IPS-18c (cell line): Measurements from ENCODE around the gene KDM5A.
"Not testable (repeated sequence)": the region's sequence is repeated elsewhere in the genome, so short reads cannot be mapped to it uniquely, and the experiment has no call there.

Experiments
- H3K4me3 ChIP-seq: 2 replicates; pipeline ENCODE4 v1.7.0; 2013; ENCODE audit warnings: low read depth, mild to moderate bottlenecking, low read length, moderate library complexity; ENCODE audit not compliant: insufficient read depth
- H3K9me3 ChIP-seq: one replicate; pipeline ENCODE4 v1.6.1; 2013; ENCODE audit warnings: mild to moderate bottlenecking, low read length, moderate library complexity; ENCODE audit not compliant: control insufficient read depth, insufficient read depth

Gene KDM5A

DNA sequence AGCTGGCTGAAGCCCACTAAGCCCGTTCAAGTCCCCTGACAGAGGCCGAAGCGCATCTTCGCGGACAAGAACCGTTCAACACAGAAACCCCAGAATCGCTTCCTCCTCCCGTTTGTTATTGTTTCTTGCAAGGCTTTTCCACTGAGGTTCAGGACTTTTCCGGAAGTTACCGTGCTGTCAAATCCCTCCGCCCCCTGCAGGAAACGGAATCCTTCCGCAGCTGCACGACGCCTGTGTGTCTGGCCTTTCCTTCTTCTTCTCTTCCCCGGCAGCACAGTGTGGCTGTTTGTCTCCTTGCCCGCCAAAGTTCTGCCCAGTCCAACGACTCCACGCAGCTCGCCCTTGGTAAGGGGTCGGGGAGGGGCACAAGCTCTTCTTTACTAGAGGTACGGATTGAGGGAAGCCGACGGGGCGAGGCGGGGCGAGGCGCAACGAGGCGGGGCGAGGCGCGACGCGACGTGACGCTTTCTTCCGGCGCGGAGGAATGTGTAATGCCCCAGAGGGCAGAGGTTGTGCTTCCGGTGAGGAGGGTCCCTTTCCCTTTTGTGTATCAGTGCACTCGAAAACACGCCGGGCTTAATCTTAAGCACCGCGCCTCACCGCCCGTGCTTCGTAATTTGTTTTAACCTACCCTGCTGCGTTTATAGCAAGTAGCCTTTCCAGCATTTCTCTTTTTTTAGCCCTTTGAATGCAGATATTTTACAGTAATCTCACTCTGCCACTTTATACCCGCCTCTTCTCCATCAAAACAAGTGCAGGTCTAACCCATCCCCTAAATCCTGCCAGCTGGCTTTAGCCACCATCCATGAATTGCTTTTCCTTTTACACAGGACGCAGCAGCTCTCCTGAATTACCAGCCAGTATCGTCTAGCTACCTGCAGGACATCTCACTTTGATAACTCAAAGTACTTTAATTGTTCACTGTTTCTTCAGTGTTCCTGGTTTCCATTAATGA, at the start of gene KDM5A:
Gene KDM5A (minus strand): TSS at position 179 of the 955 bp plus-strand sequence. CDS start 229 bp downstream, outside the sequence.
- Histone ChIP-seq H3K9me3 (no peaks in the 10 kb centered on the region), H3K4me3 (peak within 1 kb of the TSS; percentile 87)

DNA sequence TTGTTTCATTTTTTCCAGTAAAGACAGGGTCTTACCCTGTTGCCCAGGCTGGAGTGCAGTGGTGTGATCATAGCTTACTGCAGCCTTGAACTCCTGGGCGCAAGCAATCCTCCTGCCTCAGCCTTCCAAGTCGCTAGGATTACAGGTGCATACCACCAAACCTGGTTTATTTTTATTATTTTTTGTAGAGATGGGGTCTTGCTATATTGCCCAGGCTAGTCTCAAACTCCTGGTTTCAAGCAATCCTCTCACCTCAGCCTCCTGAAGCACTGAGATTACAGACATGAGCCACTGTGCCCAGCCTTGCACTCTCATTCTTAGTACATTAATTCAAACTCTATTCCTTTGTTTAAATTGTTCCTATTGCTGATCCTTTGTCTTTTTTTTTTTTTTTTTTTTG, 46.6 kb upstream of the KDM5A start:
- H3K9me3 ChIP-seq, H3K4me3 ChIP-seq: not testable (repeated sequence)

DNA sequence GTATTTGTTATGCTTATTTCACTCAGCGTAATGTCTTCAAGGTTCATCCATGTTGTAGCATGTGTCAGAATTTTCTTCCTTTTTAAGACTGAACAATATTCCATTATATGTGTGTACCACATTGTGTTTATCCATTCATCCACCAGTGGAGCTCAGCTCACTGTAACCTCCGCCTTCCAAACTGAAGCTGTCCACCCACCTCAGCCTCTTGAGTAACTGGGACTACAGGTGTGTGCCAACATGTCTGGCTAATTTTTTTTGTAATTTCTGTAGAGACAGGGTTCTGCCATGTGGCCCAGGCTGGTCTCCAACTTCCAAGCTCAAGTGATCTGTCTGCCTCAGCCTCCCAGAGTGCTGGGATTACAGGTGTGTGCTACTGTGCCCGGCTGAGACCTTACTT, 33.4 kb upstream of the KDM5A start:
- H3K4me3 ChIP-seq = no peak overlapping the region
- no peaks in the 10 kb centered on the region for H3K9me3 ChIP-seq

DNA sequence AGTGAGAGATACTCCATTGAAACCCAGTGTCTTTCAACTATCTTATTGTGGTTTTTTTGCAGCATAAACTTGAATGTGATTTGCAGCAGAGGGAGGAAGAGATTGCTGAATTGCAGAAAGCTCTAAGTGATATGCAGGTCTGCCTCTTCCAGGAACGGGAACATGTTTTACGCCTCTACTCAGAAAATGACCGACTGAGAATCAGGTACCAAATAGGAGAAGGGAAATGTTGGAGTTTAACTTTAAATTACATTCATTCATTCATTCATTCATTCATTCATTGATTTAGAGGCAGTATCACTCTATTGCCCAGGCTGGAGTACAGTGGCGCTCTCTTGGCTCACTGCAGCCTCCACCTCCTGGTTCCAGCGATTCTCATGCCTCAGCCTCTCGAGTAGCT, 29.3 kb upstream of the KDM5A start:
- no peak overlapping the region for H3K4me3 ChIP-seq
- H3K9me3 ChIP-seq = no peaks in the 10 kb centered on the region

DNA sequence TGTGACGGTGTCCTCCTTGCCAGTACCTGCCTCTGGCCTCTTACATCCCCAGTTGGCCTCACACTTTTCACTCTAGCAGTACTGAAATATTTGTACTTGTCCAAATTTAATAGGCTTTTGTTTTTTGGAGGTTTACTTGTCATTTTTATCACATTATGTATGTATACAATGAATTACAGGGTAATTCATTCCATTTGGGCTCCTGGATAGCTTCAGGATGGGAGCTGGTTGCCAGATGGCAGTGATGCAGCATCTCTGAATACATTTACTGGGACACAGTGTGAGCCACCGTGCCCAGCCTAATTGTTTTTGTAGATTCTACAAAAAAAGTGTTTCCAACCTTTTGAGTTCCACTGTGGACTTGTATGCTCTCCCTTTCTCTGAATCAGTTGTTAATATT, 25.7 kb upstream of the KDM5A start:
- Histone ChIP-seq H3K9me3 (no peaks in the 10 kb centered on the region), H3K4me3 (no peak overlapping the region)

DNA sequence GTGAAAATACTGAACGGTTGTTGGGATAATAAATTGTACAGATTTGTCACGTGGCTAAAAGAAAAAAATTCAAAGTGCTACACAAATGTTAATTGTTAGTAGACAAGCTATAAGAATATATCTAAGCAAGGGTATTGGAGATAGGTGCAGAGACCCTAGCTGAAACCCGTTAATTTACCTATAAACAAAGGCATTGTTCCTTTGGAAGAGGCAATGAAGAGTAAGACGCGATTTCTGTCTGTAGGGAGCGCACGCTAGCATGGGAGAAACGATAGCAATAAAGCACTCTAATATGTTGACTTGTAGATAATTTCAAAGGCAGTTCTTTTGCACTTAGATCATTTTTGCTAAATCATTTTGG, 12.9 kb upstream of the KDM5A start:
- no peaks in the 10 kb centered on the region for H3K9me3 ChIP-seq
- peak overlapping the region; percentile 96 for H3K4me3 ChIP-seq

DNA sequence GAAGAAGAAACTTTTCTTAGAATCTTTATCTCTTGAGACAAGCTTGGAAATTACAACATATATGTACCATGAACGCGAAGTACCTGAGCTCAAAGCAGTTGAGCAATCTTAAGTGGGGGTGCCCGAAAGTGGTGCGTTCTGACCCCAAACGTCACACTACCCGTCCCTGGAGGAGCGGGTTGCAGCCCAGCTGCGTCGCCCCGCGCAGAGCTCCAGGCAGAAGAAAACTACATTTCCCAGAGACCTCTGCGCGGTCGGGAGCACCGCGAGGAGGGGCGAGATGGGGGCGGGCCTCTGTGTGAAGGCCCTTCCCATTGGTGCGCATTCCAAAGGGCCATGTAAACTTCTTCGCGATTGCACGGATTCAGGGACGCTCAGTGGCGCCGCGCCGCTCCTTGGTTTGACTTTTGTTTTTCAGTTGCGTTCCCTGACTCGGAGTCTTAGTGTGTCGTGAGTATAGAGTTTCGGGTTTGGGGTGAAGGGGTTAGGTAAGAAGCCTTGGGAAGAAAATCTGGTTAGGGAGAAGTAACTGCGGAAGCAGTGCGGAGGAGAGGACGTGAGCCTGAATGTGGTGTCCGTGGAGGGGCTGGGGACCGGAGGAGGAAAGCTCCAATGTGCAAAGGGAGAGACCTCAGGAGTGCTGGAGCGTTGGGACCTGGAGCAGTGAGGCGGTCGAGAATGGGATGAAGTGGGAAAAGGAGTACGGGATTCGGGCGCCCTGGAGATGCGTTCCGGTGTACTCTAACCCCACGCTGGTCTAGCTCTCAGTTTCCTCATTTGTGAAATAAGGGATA, 12.3 kb upstream of the KDM5A start, which contains the start of gene CCDC77:
Gene CCDC77 (plus strand): TSS at position 410 of the 794 bp plus-strand sequence. CDS start 7,740 bp downstream, outside the sequence.
- H3K9me3 ChIP-seq = no peaks in the 10 kb centered on the region
- H3K4me3 ChIP-seq = peak within 1 kb of the TSS; percentile 96

DNA sequence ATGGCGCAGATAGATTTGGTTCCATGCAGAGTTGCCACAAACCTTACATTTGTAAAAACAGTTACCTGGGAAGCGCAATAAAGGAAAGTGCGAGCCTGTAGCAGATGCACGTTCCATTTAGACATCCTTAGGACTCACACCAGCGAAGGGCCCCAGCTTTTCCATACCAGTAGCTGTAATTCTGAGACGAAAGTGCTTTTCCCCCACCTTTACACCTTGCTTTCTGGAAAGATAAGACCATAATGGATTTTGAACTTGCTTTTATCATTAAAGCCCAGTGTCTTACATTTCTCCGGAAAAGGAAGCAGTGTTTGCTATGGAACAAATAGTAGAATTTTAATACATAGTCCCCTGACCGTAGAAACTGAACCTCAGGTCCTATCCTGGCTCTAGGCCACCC, 11.7 kb upstream of the KDM5A start:
- no peaks in the 10 kb centered on the region for H3K9me3 ChIP-seq
- peak overlapping the region; percentile 45; the same call in 1 of the 2 replicates for H3K4me3 ChIP-seq

DNA sequence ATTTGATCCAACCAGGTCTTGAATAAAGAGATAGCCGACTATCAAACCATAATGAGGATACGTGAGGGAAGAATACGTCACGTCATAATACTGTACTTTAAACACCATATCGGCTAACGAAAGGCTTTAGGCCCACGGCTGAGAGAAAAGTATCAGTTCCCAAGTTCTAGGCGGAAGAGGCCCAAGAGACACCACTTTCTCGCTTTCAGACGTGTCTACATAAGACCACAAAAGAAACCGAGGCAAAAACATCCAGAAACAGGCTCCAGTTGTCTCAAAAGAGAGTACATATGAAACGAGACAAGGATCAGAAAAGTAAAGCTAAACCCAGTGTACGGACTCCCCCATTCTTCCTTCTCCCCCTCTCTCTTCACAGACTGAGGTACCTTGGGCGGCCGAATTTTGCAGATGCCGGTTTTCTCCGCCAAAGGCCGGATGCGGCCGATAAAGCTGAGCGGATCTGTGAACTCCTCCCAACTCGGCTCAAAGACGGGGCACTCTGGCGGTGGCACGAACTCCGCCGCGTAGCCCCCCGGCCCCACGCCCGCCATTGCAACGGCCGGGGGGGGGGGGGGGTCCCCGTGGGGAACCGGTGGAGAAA, 479 bp downstream of the KDM5A start:
- peak overlapping the region; percentile 87 for H3K4me3 ChIP-seq

DNA sequence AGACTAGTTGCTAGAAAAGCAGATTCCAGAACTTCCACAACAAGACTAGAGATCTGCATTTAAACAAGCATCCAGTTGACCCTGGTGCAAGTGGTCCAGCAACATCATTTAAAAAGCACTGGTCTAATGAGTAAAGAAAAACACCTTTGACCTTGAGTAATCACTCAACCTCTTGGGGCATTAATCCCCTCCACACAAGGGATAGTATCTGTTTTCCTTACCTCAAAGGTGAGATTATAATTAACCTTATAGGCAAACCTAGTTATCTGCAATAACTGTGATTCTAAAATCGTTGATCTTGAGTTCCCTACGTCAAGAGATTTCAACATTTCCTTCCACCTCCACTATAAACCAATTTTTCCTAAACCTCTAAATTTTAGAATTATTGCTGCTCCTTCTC, 1.1 kb downstream of the KDM5A start:
- Histone ChIP-seq H3K9me3 (no peaks in the 10 kb centered on the region), H3K4me3 (peak overlapping the region; percentile 87)

More for the DNA sequence above, 479 bp downstream of the KDM5A start:
- no peaks in the 10 kb centered on the region for H3K9me3 ChIP-seq

DNA sequence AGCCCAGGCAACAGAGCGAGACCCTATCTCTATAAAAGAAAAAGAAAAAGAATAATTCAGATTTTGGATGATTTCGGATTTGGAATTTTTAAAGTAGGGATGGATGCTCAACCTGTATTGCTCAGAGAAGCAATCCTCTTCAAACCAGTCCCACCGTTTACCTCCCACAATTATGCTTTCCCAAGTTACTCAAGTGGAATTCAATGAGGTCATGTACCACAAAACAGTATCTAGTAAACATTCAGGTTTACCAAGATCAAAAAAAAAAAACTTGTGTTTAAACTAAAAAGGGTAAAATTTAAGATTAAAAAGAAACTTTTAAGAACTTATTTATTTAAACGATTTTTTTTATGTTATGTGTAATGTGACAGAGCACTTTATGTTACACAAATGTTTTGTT, 2.5 kb downstream of the KDM5A start:
- no peak overlapping the region for H3K4me3 ChIP-seq
- peaks cover 2% of the 10 kb centered on the region for H3K9me3 ChIP-seq

DNA sequence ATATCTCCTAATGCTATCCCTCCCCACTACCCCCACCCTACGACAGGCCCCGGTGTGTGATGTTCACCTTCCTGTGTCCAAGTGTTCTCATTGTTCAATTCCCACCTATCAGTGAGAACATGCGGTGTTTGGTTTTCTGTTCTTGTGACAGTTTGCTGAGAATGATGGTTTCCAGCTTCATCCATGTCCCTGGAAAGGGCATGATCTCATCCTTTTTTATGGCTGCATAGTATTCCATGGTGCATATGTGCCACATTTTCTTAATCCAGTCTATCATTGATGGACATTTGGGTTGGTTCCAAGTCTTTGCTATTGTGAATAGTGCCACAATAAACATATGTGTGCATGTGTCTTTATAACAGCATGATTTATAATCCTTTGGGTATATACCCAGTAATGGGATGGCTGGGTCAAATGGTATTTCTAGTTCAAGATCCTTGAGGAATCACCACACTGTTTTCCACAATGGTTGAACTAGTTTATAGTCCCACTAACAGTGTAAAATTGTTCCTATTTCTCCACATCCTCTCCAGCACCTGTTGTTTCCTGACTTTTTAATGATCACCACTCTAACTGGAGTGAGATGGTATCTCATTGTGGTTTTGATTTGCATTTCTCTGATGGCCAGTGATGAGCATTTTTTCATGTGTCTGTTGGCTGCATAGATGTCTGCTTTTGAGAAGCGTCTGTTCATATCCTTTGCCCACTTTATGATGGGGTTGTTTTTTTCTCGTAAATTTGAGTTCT, 18.2 kb downstream of the KDM5A start:
- H3K4me3 ChIP-seq, H3K9me3 ChIP-seq: not testable (repeated sequence)

DNA sequence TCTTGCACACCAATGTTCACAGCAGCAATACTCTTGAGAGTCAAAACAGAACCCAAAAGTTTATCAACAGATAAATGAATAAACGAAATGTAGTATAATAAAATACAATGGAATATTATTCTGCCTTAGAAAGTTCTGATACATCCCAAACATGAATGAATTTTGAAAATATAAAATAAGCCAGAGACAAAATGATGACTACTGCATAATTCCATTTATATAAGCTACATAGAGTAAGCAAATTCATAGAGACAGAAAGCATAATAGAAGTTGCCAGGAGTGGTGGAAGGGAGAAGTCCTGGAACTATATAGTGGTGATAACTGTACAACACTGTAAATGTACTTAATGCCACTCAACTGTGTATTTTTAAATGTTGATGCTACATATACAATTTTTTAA, 21.1 kb downstream of the KDM5A start:
- no peak overlapping the region for H3K4me3 ChIP-seq
- H3K9me3 ChIP-seq = peaks cover 7% of the 10 kb centered on the region

DNA sequence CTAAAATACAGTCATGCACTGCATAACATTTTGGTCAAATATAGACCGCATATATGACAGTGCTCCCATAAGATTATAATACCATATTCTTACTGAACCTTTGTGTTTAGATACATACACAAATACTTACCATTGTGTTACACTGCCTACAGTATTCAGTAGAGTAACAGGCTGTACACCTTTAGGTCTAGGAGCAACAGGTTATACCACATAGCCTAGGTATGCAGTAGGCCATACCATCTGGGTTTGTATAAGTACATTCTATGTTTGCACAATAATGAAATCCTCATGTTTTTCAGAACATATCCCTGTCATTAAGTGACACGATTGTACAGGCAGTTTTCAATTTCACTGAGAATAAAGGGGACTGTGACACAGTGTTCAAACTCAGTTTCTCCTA, 22.3 kb downstream of the KDM5A start:
- H3K4me3 ChIP-seq = no peak overlapping the region
- H3K9me3 ChIP-seq = peaks cover 7% of the 10 kb centered on the region

DNA sequence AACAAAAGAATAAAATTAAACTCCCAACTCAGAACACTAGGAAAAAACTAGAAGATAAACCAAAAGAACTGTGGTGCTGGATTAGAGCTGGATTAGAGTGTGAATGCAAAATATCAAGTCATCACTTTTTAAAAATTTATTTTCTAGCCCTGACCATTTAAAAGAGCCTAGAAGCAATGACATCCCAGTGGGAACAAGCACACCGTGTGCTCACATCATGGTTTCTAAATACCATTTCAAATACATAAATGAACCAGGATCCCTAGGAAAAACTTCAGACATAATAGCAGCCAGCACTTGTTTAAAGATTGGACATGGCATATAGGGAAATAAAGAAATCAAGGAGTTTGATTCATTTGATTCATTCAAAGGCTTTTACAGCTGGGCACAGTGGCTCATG, 30.0 kb downstream of the KDM5A start:
- Histone ChIP-seq H3K4me3 (no peak overlapping the region), H3K9me3 (no peaks in the 10 kb centered on the region)

DNA sequence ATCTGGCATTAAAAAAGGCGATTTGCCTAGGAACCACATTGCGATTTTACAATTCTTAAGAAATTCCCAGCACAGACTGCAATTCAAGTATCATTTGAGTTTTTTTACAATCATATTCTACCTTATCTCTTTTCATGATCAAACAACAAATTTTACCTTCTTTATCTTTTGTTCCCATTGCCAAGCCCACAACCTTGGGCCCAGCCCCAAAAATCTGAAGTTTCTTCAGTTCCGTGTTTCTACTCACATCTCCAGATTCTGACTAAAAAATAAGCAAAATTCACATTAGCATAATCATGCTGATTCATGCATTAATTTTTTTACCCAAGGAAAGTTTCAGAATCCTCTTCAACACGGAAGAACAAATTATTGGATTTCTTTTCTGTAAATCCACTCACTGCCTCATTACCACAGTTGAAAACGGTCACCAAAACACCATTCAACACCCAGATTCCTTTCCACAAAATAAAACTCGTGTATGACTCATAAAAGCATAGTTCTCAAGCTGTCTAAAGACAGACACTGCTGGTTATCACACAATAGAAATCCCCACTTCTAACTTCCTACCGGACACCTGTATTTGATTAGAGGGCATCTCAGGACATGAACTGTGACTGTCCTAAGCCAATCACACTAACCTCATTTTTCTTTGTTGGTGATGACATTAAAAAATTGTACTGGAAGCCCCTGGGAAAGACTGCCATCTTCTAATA, 32.7 kb downstream of the KDM5A start:
- H3K9me3 ChIP-seq = no peaks in the 10 kb centered on the region
- H3K4me3 ChIP-seq = no peak overlapping the region
